ENCODE data around the gene HABP2.

Gene HABP2

GRCh38 chr10:113618338-113618737 lies 65.5 kb downstream of the HABP2 start:
- no peak for TF ChIP-seq CTCF (conservative IDR thresholded peaks at IDR 0.05)
- no peak overlapping the region for H3K27ac ChIP-seq

- no peak for TF ChIP-seq CTCF (conservative IDR thresholded peaks at IDR 0.05)
- H3K27ac ChIP-seq, result no peak overlapping the region
Observed at GRCh38 chr10:113619401-113619800, 66.5 kb downstream of the HABP2 start.

DNA sequence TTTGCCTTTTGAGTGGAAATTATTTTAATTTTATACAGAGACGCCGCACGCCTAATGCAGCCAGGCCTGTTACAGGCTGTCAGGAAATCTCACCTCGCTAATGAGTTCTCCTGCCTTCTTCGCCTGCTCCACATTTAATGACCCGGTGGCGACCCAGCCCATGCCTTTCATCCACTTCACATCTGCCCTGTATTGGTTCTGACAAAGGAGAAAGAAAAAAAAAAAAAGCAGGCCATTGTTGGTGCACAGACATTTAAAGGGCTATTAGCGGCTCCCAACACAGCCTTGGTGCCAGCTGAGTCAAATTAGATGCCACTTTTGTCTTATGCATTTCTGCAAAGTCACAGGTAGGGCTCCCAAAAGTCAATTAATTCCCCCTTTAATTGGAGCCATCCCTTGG lies 67.7 kb downstream of the HABP2 start:
- TF ChIP-seq CTCF (conservative IDR thresholded peaks at IDR 0.05), result no peak
- no peak overlapping the region for H3K27ac ChIP-seq

GRCh38 chr10:113620936-113621335 lies 68.1 kb downstream of the HABP2 start:
- TF ChIP-seq CTCF (conservative IDR thresholded peaks at IDR 0.05), result no peak
- H3K27ac ChIP-seq, result no peak overlapping the region

DNA sequence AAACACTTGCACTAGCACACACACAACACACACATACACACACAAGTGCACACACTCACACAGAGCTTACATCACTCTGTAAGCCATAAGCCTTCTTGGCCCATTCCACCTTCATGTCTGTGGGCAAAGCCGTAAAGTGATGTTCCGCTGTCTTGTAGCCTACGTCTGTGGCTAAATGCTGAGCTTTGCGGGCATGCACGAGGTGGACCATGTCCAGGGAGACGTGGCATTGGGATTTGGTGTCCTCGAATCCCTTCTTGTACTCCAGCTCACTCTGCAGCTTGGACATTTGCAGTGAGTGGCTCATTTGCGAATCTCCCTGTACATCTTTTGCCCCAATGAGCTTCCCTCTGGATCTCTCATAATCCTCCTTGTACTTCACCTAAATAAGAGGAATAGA lies 68.9 kb downstream of the HABP2 start:
- no peak overlapping the region for H3K27ac ChIP-seq
- TF ChIP-seq CTCF (conservative IDR thresholded peaks at IDR 0.05), result no peak

- TF ChIP-seq CTCF (conservative IDR thresholded peaks at IDR 0.05), result no peak
- H3K27ac ChIP-seq, result no peak overlapping the region
Observed at GRCh38 chr10:113622831-113623230, 70.0 kb downstream of the HABP2 start.

DNA sequence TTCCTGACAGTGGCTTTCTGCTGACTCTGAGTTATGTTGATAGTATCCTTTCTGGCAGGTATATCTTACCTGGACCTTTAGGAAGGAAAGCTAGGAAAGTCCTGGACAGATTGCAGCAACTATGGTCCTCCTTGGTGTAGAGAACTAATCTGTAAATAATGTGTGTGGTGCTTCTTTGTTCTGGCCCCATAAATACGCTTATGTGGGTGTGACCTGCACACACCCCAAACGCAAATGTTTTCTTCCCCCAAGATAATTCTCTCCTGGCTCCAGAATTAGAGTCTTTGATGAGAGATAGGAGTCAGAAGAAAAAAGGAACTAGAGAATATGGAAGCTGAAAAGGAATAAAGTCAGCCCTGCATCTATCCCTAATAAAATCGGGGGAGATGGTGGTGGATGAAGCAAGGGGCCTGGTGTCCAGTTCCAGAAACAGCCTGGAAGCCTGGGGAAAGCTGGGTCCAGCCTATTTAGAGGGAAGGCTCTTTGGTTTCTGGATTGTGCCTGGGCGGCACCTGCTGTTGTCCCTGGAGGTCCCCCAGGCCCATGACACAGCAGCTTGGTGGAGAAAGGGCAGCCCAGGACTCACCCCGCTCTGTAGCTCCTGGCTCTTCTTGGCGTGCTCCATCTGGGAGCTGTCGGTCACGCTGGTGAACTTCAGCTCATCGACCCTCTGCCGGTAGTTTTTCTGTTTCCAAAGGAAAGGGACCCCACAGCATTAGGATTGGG lies 72.8 kb downstream of the HABP2 start:
- no peak for TF ChIP-seq CTCF (conservative IDR thresholded peaks at IDR 0.05)

More for the DNA sequence above, 72.8 kb downstream of the HABP2 start:
- H3K27ac ChIP-seq, result no peak overlapping the region
